ENCODE results near the gene SNAPC2.
"Not testable (repeated sequence)": the region's sequence is repeated elsewhere in the genome, so short reads cannot be mapped to it uniquely, and the experiment has no call there.

The SNAPC2 gene

DNA sequence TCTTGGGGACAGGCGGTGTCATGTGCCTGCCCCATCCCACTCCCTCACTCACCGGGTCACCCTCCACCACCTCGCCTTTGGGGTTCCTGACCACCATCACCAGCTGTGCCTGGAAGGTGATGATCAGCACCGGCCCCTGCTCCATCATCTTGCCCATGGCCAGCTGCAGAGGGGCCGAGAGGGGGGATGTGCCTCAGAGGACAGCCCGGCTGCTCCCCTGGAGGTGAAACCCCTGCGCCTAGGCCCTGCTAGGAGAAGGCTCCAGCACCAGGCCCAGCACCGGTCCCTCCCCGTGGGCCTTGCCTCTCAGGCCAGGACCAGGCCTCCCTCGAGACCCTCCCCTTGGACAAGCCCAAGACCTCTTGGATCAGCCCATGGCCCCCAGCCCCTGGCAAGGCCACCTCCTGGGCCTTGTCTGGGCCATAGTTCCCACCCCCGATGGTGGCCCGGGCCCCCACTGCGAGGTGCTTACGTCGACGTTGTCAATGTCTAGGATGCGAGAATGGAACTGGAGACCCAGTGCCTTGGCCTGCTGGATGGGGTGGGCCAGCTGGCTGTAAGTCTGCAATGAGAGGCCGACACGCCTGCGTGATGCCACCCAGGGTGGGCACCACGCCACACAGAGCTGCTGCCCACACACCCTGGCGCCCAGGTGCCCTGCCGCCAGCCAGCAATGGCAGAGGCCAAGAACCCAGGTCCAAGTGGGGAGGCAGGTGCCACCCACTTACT lies 7.6 kb downstream of the SNAPC2 start:
- no peak overlapping the region for H3K4me3 ChIP-seq (ENCODE audit: low read length)
- no peak for DNase-seq (ENCODE audit: low read depth)
- no peak for TF ChIP-seq CTCF (IDR thresholded peaks at IDR 0.05; ENCODE audit: insufficient read depth, low read depth, low read length, missing control alignments)

GRCh38 chr19:7928334-7928706 lies 8.2 kb downstream of the SNAPC2 start:
- no peak overlapping the region for H3K4me3 ChIP-seq (ENCODE audit: low read length)
- DNase-seq (ENCODE audit: low read depth) = no peak
- no peak for TF ChIP-seq CTCF (IDR thresholded peaks at IDR 0.05; ENCODE audit: insufficient read depth, low read depth, low read length, missing control alignments)

DNA sequence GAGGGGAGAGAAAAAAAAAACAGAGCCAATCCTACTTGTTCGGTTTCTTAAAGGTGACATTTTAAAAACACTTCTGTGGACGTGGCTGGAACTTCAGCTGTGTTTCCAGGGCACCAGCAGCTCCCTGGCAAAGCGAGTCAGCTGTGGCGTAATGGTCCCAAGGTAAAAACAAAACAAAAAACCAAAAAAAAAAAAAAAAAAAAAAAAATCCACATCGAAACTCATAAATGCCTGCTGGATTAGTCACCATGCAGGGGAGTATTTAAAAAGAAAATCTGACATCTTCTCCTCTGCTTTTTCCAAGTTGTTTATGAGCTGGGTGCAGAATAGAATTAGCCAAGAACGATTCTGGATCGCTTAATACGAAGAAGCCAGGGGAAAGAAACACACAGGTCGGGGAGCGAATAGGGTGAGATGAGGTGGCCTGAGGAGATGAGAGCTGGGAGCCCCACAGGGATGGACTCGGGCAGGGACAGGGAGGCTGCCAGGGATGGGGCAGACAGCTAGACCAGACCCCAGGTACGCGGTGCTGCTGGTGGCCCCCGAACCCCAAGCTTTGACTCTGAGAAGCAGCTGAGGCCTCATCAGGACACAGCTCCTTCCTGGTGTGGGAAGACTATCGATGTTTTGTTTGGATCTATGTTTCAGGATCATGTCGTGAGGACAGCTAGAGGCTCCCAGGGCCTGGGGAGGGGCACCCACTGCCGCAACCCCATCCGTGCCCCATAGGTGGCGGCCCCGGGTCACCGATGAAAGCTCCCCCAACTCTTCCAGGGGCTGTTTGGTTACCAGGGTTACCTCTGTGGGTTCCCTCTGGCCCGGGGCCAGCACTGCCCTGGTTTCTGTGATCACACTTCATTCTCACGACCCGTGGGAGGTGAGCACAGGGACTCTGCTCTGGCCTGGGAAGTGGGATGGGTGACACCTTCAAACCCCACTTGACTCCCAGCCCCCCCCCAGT lies 8.9 kb downstream of the SNAPC2 start:
- H3K4me3 ChIP-seq (ENCODE audit: low read length) = no peak overlapping the region
- peak; percentile 44 for TF ChIP-seq CTCF (IDR thresholded peaks at IDR 0.05; ENCODE audit: insufficient read depth, low read depth, low read length, missing control alignments)
- DNase-seq (ENCODE audit: low read depth) = peak; percentile 63

- H3K4me3 ChIP-seq (ENCODE audit: low read length); DNase-seq (ENCODE audit: low read depth): not testable (repeated sequence)
Measured at GRCh38 chr19:7930030-7930429, 9.9 kb downstream of the SNAPC2 start.

DNA sequence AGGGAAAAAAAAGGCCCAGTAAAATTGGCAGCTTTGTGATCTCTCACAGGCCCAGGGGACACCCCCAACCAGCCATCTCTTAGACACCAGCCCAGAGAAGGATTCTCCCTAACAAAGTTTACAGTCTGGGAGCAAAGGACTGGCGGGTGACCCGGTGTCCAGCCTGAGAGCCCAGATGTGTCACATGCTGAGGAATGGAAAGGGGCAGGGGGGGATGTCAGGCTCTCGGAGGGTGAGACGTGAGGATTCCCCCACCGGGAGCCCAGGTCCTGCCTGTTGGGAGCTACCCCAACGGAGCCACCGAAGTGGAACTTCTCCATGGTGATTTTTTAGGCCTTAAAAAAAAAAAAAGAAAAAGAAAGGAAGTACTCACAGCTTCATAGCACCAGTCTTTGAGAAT lies 10.6 kb downstream of the SNAPC2 start:
- TF ChIP-seq CTCF (IDR thresholded peaks at IDR 0.05; ENCODE audit: insufficient read depth, low read depth, low read length, missing control alignments) = no peak

GRCh38 chr19:7931221-7932061 lies 11.3 kb downstream of the SNAPC2 start:
- no peak overlapping the region for H3K4me3 ChIP-seq (ENCODE audit: low read length)
- DNase-seq (ENCODE audit: low read depth) = no peak
- no peak for TF ChIP-seq CTCF (IDR thresholded peaks at IDR 0.05; ENCODE audit: insufficient read depth, low read depth, low read length, missing control alignments)

More for the DNA sequence above, 10.6 kb downstream of the SNAPC2 start:
- DNase-seq (ENCODE audit: low read depth) = no peak
- no peak overlapping the region for H3K4me3 ChIP-seq (ENCODE audit: low read length)
